ENCODE results near the gene CERCAM.
A peak's percentile ranks its signal among the peaks of the same experiment; 100 is the strongest.
"Not testable (repeated sequence)": the region's sequence is repeated elsewhere in the genome, so short reads cannot be mapped to it uniquely, and the experiment has no call there.

CERCAM gene

GRCh38 chr9:128393970-128394369 lies 26.7 kb upstream of the CERCAM start:
- DNase-seq: no peak

GRCh38 chr9:128394379-128395168 lies 26.1 kb upstream of the CERCAM start:
- no peak for DNase-seq

- DNase-seq: no peak
Measured at GRCh38 chr9:128396970-128397613, 23.6 kb upstream of the CERCAM start.

GRCh38 chr9:128397831-128398230 lies 22.8 kb upstream of the CERCAM start:
- DNase-seq: no peak

GRCh38 chr9:128399861-128400260 lies 20.8 kb upstream of the CERCAM start:
- no peak for DNase-seq

GRCh38 chr9:128404560-128404959 lies 16.1 kb upstream of the CERCAM start:
- no peak for DNase-seq

- DNase-seq: no peak
Measured at GRCh38 chr9:128405077-128405779, 15.4 kb upstream of the CERCAM start.

- no peak for DNase-seq
Measured at GRCh38 chr9:128405780-128406171, 14.9 kb upstream of the CERCAM start.

- no peak for DNase-seq
Measured at GRCh38 chr9:128406848-128407391, 13.7 kb upstream of the CERCAM start.

- no peak for DNase-seq
Measured at GRCh38 chr9:128408963-128409431, 11.7 kb upstream of the CERCAM start.

GRCh38 chr9:128409450-128409849 lies 11.2 kb upstream of the CERCAM start:
- no peak for DNase-seq

- DNase-seq: no peak
Measured at GRCh38 chr9:128409978-128410377, 10.7 kb upstream of the CERCAM start.

GRCh38 chr9:128411364-128412119 lies 9.1 kb upstream of the CERCAM start:
- DNase-seq: no peak

GRCh38 chr9:128412120-128412790 lies 8.4 kb upstream of the CERCAM start:
- DNase-seq: peak; percentile 25

- not testable (repeated sequence) for DNase-seq
Measured at GRCh38 chr9:128413728-128414127, 6.9 kb upstream of the CERCAM start.

- no peak for DNase-seq
Measured at GRCh38 chr9:128414461-128414860, 6.2 kb upstream of the CERCAM start.

GRCh38 chr9:128415281-128415680 lies 5.4 kb upstream of the CERCAM start:
- DNase-seq: no peak

GRCh38 chr9:128416014-128416413 lies 4.6 kb upstream of the CERCAM start:
- no peak for DNase-seq

GRCh38 chr9:128416432-128417019 lies 4.1 kb upstream of the CERCAM start:
- DNase-seq: no peak

- DNase-seq: no peak
Measured at GRCh38 chr9:128419061-128419925, 1.4 kb upstream of the CERCAM start.

Data from stimulated activated CD4-positive, alpha-beta T cell treated with anti-CD3 and anti-CD28 coated beads, Interleukin-12 subunit alpha, Interleukin-12 subunit beta, amount 100 ng/mL, for 4 hours (primary cell).